Adrenal gland (tissue), 5 donors: ENCODE results near the gene MRPS18B.

ENCODE experiments used
- CTCF ChIP-seq, 6 experiments: fragments of 450-650 bp in 4 of 6; fragments of 200-600 bp in 2 of 6; sonication (generic) in 1 of 6; IDR thresholded peaks; 1 replicate in 5 of 6; 2 replicates in 1 of 6; pipeline versions ENCODE4 v1.5.1 to v1.8.0; 2016 to 2021; ENCODE audit warnings: antibody characterized with exemption in 6 of 6, mild to moderate bottlenecking in 2 of 6, moderate library complexity in 1 of 6
- POLR2A ChIP-seq, 2 donors: fragments of 450-650 bp; IDR thresholded peaks; one replicate each; pipeline ENCODE4 v1.6.1; 2017; ENCODE audit warnings: antibody characterized with exemption in 2 of 2, mild to moderate bottlenecking in 2 of 2, moderate library complexity in 1 of 2
- donor health status: DM: no; HTN: no; CAD: no.

GRCh38 chr6:30635834-30636233 lies 18.2 kb downstream of the MRPS18B start:
- TF ChIP-seq POLR2A (IDR thresholded peaks at IDR 0.05) (no peak), CTCF (IDR thresholded peaks at IDR 0.05) (no peak)
